GM12878 (cell line): ENCODE data around the gene WDR77. TPM values are rescaled to one million over a fixed set of nuclear protein-coding genes. Genes with fewer than 3 reads are reported as not detected.

Experiments used
- ATAC-seq: fragments of 200-7000 bp; cut with Tn5 transposase; 3 replicates; pipeline ENCODE4 v1.9.1; 2020; ENCODE audit warnings: mild to moderate bottlenecking, moderate library complexity
- BruUV-seq: library from RNA; stranded (reverse); fragments of 400-500 nt; replicated peaks from 2 replicates; lab custom pipeline; 2021; lab: Mats Ljungman, UMichigan
- CTCF ChIA-PET: fragments of 300-600 bp; sonication (Branson Sonifier 250); formaldehyde crosslinking; extraction: SDS; loops from one replicate; lab custom pipeline; 2021; ENCODE audit warnings: inconsistent platforms; lab: Yijun Ruan, JAX
- POLR2A ChIA-PET: fragments of 350-600 bp; formaldehyde crosslinking; extraction: SDS; loops from one replicate; lab custom pipeline; 2021; ENCODE audit warnings: inconsistent platforms; lab: Charles Lee
- RAD21 ChIA-PET: fragments of 300-600 bp; sonication (Branson Sonifier 250); formaldehyde crosslinking; loops from one replicate; lab custom pipeline; 2023; ENCODE audit warnings: antibody characterized with exemption; ENCODE audit not compliant: unreplicated experiment; lab: Charles Lee
- SMC1A ChIA-PET: fragments of 300-600 bp; sonication (Branson Sonifier 250); formaldehyde crosslinking; loops from one replicate; lab custom pipeline; 2023; ENCODE audit not compliant: unreplicated experiment, uncharacterized antibody; lab: Charles Lee
- DNase-seq: peaks from one replicate; pipeline ENCODE4 v3.0.0-alpha.2; 2011; ENCODE audit warnings: low read depth, low spot score
- FAIRE-seq: peaks from 3 replicates; lab custom pipeline; 2011; peaks lifted over from hg19 to GRCh38; lab: Jason Lieb, UNC
- H2AFZ ChIP-seq: 2 replicates; pipeline ENCODE4 v1.6.0; 2011; ENCODE audit warnings: low read depth, low read length, control low read depth; ENCODE audit not compliant: control insufficient read depth
- H3K27ac ChIP-seq: 2 replicates; pipeline ENCODE4 v1.5.1; 2011; ENCODE audit warnings: control low read depth; ENCODE audit not compliant: control insufficient read depth, insufficient read depth
- H3K27me3 ChIP-seq, 2 experiments: replicated peaks in 1 of 2; 2 replicates each; pipeline versions ENCODE4 v1.6.0 to v1.6.1; 2011; ENCODE audit warnings: low read length in 1 of 2; ENCODE audit not compliant: control insufficient read depth in 2 of 2, insufficient read depth in 2 of 2
- H3K36me3 ChIP-seq, 2 experiments: 2 replicates each; pipeline ENCODE4 v1.5.1; 2011; ENCODE audit warnings: low read length in 1 of 2; ENCODE audit not compliant: control insufficient read depth in 2 of 2, insufficient read depth in 2 of 2
- H3K4me1 ChIP-seq: 2 replicates; pipeline ENCODE4 v1.6.1; 2011; ENCODE audit warnings: mild to moderate bottlenecking, low read length, moderate library complexity, mixed read lengths; ENCODE audit not compliant: control insufficient read depth, insufficient read depth
- H3K4me2 ChIP-seq: 2 replicates; pipeline ENCODE4 v1.6.0; 2011; ENCODE audit warnings: control low read depth; ENCODE audit not compliant: control insufficient read depth, insufficient read depth
- H3K4me3 ChIP-seq: fragments of 200-600 bp; sonication (generic); 2 replicates; pipeline ENCODE4 v1.5.1; 2016
- H3K79me2 ChIP-seq: 2 replicates; pipeline ENCODE4 v1.6.0; 2011; ENCODE audit warnings: low read length; ENCODE audit not compliant: control insufficient read depth, insufficient read depth
- H3K9ac ChIP-seq: 2 replicates; pipeline ENCODE4 v1.8.0; 2011; ENCODE audit warnings: low read length, control low read depth, mixed read lengths; ENCODE audit not compliant: control insufficient read depth, insufficient read depth
- H3K9me3 ChIP-seq: replicated peaks from 3 replicates; pipeline ENCODE4 v1.5.1; 2011; ENCODE audit warnings: mild to moderate bottlenecking, low read length; ENCODE audit not compliant: control insufficient read depth, insufficient read depth
- H4K20me1 ChIP-seq: 2 replicates; pipeline ENCODE4 v1.6.0; 2011; ENCODE audit not compliant: control insufficient read depth, insufficient read depth
- ATF7 ChIP-seq: fragments of 450-650 bp; IDR thresholded peaks from 2 replicates; pipeline ENCODE4 v1.6.1; 2016; ENCODE audit warnings: low read depth, mild to moderate bottlenecking
- CBFB ChIP-seq: IDR thresholded peaks from 2 replicates; pipeline ENCODE4 v1.6.1; 2016; ENCODE audit warnings: antibody characterized with exemption, low read depth
- HDGF ChIP-seq: fragments of 450-650 bp; IDR thresholded peaks from 2 replicates; pipeline ENCODE4 v1.6.1; 2016; ENCODE audit warnings: antibody characterized with exemption
- IKZF2 ChIP-seq, 2 experiments: fragments of 450-650 bp; IDR thresholded peaks; 2 replicates each; pipeline ENCODE4 v1.6.1; 2017; ENCODE audit warnings: mild to moderate bottlenecking in 2 of 2, moderate library complexity in 2 of 2
- MTA2 ChIP-seq: fragments of 450-650 bp; IDR thresholded peaks from 2 replicates; pipeline ENCODE4 v1.6.1; 2016; ENCODE audit warnings: low read depth, mild to moderate bottlenecking, moderate library complexity
- NBN ChIP-seq: fragments of 450-650 bp; IDR thresholded peaks from 2 replicates; pipeline ENCODE4 v1.6.1; 2016
- RBBP5 ChIP-seq: fragments of 200-600 bp; sonication (generic); conservative IDR thresholded peaks from 2 replicates; pipeline ENCODE4 v1.6.1; 2016
- SPI1 ChIP-seq: IDR thresholded peaks from 2 replicates; pipeline ENCODE4 v1.6.1; 2011; ENCODE audit warnings: low read depth, mild to moderate bottlenecking, low read length, moderate library complexity, borderline replicate concordance; ENCODE audit not compliant: insufficient read depth
- ZNF384 ChIP-seq: IDR thresholded peaks from 2 replicates; pipeline ENCODE4 v1.6.1; 2012; ENCODE audit warnings: low read depth, mild to moderate bottlenecking, low read length, improper control_type of control experiment, borderline replicate concordance
- WGBS: methylation state at CpG from one replicate; pipeline ENCODE4 v1.1.6; 2016; ENCODE audit warnings: low lambda C conversion rate; ENCODE audit not compliant: insufficient replicate concordance, insufficient coverage; ENCODE audit errors: missing lambda C conversion rate; 5-methylcytosine and 5-hydroxymethylcytosine counted together
- in situ Hi-C: fragments of 300-500 bp; cut with MboI; formaldehyde crosslinking; loops from 9 replicates; pipeline ENCODE4 v1.14.3; 2018; ENCODE audit warnings: mixed read lengths
- intact Hi-C: fragments of 100-400 bp; cut with micrococcal nuclease; formaldehyde crosslinking; loops from one replicate; pipeline ENCODE4 v1.14.2; 2022; ENCODE audit not compliant: unreplicated experiment
- polyA plus RNA-seq, 11 experiments: library from polyadenylated mRNA; depleted of rRNA in 4 of 11; unstranded in 6 of 11; stranded (reverse) in 5 of 11; fragments of >200 nt; fragmentation: Nextera tagmentation in 4 of 11; fragmentation: Illumina TruSeq in 1 of 11; extraction: Ambion mirVana in 4 of 11; extraction: Trizol in 1 of 11; gene quantifications; 1 replicate in 1 of 11; 2 replicates in 10 of 11; pipeline versions ENCODE4 v1.2.1 to v1.2.3, GENCODE V29; 2011 to 2016; ENCODE audit warnings: inconsistent platforms in 2 of 11, missing spikeins in 2 of 11, low read depth in 1 of 11
- total RNA-seq, 4 experiments: library from RNA; depleted of rRNA in 3 of 4; stranded (reverse); fragments of >200 nt in 3 of 4; fragmentation: Illumina TruSeq in 1 of 4; extraction: Trizol in 1 of 4; gene quantifications; 2 replicates each; pipeline versions ENCODE4 v1.2.1 to v1.2.3, GENCODE V29; 2013 to 2021
- TF ChIP-seq, protein P1 (sequence below): fragments of 450-650 bp; IDR thresholded peaks from 2 replicates; pipeline ENCODE4 v1.6.1; 2016; ENCODE audit warnings: mild to moderate bottlenecking

The WDR77 gene
- total and polyA plus RNA-seq, 10 of the 15 experiments (the other 5 are each of a cell fraction or from before 2014, with no cell fraction given), result 12.7 to 167 (median 67.1) TPM

DNA sequence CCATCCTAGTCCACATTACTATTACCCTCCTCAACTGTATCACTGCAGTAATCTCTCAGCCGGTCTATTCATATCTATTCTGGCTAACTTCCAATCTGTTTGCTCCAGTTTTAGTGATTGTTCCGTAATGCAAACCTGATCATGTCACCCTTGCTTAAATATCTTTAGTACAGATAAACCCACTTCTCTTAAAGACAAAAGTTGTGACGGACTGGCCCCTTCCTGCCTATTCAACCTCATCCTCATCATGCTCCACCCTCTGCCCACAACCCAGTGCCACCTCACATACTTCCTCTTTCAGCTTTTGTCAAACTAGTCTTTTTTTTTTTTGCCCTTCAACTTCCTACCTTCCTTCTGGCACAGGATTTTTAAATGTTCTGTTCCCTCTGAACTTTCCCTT, 22.0 kb upstream of the WDR77 start:
- Histone ChIP-seq H3K27ac (no peak overlapping the region), H3K9ac (no peak overlapping the region), H3K36me3 (0 out of 4 replicates have a peak, but pooled peaks cover 0 to 8% of the 10 kb centered on the region in 2 experiments), H3K4me3 (no peak overlapping the region), H4K20me1 (no peaks in the 10 kb centered on the region), H3K27me3 (no peaks in the 10 kb centered on the region), H2AFZ (no peak overlapping the region), H3K4me2 (peak overlapping the region; percentile 40; the same call in 1 of the 2 replicates), H3K4me1 (peaks cover 21% of the 10 kb centered on the region), H3K79me2 (no peaks in the 10 kb centered on the region), H3K9me3 (no peaks in the 10 kb centered on the region; the same call in 2 of the 3 replicates)
- 0 out of 2 replicates have a peak, but pooled peaks have one; percentile 55 for TF ChIP-seq HDGF
- TF ChIP-seq, protein P1, sequence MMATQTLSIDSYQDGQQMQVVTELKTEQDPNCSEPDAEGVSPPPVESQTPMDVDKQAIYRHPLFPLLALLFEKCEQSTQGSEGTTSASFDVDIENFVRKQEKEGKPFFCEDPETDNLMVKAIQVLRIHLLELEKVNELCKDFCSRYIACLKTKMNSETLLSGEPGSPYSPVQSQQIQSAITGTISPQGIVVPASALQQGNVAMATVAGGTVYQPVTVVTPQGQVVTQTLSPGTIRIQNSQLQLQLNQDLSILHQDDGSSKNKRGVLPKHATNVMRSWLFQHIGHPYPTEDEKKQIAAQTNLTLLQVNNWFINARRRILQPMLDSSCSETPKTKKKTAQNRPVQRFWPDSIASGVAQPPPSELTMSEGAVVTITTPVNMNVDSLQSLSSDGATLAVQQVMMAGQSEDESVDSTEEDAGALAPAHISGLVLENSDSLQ, result peak; percentile 52
- TF ChIP-seq ATF7, result peak; percentile 17; the same call in 1 of the 2 replicates
- no peak for TF ChIP-seq CBFB
- no peak for TF ChIP-seq RBBP5
- peak; percentile 41; the same call in 1 of the 2 replicates for TF ChIP-seq MTA2
- TF ChIP-seq NBN, result 0 out of 2 replicates have a peak, but pooled peaks have one; percentile 32
- TF ChIP-seq ZNF384, result peak; percentile 65; the same call in 1 of the 2 replicates
- TF ChIP-seq IKZF2 (IDR thresholded peaks at IDR 0.05), result peak in 1 of 2 experiments; percentile 32; a peak in 2 of 4 replicates
- TF ChIP-seq SPI1, result peak; percentile 24; the same call in 1 of the 2 replicates
- DNase-seq, result peak; percentile 77
- SMC1A ChIA-PET, result interaction anchor here (0.6 to 1.6 kb wide), 6 partner anchors 18 to 286 kb away, joined by 3 to 4 read pairs (median 3); partner anchors contain the start of gene WDR77
- RAD21 ChIA-PET, result interaction anchor here (1.3 kb wide), 1 partner anchor 37 kb away, joined by 6 read pairs; no protein-coding TSS in a partner anchor
- intact Hi-C loops, result loop anchor here (10.0 kb wide), 2 partner anchors 56 to 246 kb away; partner anchors contain the start of gene CHI3L2
- WGBS, result 17% methylated on average over 3 of the region's 3 CpGs
- in situ Hi-C loops, result no loop called here
- ATAC-seq, result peak; percentile 93
- POLR2A ChIA-PET, result interaction anchor here (0.7 to 1.1 kb wide), 4 partner anchors 11 to 1193 kb away, joined by 3 to 4 read pairs (median 3); no protein-coding TSS in a partner anchor
- FAIRE-seq, result no peak
- CTCF ChIA-PET, result interaction anchor here (0.6 to 1.4 kb wide), 7 partner anchors 10 to 1840 kb away, joined by 3 to 4 read pairs (median 3); no protein-coding TSS in a partner anchor
- BruUV-seq, result no TSS peak
